GM20000 (cell line): ENCODE measurements around the gene ARHGAP26.

ENCODE experiments used
- DNase-seq: peaks from one replicate; pipeline ENCODE4 v3.0.0; 2012; ENCODE audit warnings: low spot score
- TF ChIP-seq, protein P1 (sequence below): IDR thresholded peaks from 2 replicates; pipeline ENCODE4 v1.5.1; 2012; ENCODE audit warnings: mild to moderate bottlenecking, control low read depth; ENCODE audit errors: extremely low read depth, missing control alignments

The ARHGAP26 gene

DNA sequence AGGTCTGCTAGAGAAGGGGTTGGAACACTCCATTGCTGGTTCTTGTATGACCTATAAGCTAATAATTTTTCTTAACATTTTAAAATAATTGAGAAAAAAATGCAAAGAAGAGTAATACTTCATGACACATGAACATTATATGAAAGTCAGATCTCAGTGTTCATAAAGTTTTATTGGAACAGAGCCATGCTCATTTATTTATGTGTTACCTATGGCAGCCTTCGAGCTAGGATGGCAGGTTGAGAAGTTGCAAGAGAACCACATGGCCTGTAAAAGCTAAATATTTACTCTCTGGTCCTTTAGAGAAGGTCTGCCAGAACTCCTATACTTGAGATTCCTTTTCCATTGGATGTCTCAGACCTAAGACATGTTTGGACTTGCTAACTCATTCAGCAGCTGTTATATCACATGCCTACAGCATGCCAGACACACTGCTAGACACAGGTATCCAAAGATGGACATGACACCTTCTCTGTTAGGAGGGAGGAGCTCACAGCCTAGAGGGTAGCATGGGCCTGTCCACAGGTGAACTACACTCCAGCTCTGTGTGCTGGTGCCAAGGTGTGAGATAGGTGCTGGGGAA lies 304.3 kb downstream of the ARHGAP26 start:
- DNase-seq, result no peak
- TF ChIP-seq, protein P1, sequence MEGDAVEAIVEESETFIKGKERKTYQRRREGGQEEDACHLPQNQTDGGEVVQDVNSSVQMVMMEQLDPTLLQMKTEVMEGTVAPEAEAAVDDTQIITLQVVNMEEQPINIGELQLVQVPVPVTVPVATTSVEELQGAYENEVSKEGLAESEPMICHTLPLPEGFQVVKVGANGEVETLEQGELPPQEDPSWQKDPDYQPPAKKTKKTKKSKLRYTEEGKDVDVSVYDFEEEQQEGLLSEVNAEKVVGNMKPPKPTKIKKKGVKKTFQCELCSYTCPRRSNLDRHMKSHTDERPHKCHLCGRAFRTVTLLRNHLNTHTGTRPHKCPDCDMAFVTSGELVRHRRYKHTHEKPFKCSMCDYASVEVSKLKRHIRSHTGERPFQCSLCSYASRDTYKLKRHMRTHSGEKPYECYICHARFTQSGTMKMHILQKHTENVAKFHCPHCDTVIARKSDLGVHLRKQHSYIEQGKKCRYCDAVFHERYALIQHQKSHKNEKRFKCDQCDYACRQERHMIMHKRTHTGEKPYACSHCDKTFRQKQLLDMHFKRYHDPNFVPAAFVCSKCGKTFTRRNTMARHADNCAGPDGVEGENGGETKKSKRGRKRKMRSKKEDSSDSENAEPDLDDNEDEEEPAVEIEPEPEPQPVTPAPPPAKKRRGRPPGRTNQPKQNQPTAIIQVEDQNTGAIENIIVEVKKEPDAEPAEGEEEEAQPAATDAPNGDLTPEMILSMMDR, result no peak

DNA sequence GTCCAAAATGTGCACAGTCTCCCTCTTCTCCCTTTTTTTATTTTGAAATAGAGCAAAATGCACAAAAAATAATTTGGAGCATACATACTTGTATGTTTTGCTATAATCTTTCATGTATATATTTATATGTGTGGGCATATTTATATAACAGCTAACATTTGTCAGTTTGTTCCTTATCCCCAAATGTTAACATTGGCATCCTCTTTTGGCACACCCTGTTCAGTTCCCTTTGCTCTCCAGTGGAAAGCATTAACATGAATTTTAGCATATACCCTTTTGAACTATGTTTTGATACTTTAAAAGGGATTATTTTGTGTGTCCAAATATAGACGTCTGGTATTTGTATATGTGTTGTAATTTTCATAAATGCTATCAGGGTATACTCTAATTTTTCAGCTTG lies 306.2 kb downstream of the ARHGAP26 start:
- TF ChIP-seq, protein P1, result no peak
- no peak for DNase-seq

DNA sequence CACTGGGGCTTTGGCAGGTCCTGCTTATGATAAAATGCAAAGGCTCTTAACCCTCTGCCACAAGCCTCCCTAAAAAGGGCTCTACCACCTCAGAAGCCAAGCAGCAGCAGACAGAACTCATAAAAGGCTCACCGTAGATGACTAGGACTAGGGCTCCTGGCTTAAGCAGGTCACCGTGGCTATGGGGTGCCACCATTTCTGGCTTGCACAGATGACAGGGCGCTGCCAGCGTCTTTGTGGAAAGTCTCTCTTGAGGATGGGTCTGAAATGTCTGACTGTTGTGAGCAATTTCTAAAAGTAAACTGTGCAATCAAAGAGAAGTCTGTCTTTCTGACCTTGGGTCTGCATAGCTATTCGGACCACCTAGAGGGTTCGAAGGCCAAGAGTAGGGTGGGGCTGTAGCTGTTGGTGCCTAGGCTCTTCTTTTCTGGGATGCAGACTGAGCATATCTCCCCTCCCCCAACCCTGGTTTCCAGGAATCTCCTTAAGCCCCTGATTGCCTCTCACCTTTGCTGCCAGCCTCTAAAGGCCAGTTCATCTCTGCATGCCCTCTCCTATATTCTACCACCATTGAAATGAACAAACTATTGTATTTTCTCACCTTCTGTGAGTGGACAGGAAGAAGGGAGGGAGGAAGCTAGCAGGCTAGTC lies 307.4 kb downstream of the ARHGAP26 start:
- TF ChIP-seq, protein P1, result no peak
- no peak for DNase-seq

DNA sequence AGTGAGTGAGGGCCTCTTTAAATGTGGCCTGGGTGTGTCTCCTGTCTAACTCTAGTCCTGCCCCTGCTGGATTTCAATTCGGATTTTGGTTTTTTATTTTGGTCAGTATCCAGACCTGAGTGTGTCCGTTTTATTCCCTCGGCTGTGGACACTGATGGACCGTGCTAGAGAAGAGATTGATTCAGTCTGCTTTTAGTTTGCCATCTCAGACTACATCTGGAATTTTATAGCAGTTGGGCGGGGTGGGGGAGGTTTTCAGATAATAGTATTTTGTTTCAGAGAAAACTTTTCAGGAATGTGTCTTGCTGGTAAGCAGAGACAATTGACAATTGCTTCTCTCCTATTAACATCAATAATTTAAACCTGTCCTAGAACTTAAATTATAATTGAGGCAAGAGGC lies 308.1 kb downstream of the ARHGAP26 start:
- TF ChIP-seq, protein P1, result no peak
- DNase-seq, result no peak

DNA sequence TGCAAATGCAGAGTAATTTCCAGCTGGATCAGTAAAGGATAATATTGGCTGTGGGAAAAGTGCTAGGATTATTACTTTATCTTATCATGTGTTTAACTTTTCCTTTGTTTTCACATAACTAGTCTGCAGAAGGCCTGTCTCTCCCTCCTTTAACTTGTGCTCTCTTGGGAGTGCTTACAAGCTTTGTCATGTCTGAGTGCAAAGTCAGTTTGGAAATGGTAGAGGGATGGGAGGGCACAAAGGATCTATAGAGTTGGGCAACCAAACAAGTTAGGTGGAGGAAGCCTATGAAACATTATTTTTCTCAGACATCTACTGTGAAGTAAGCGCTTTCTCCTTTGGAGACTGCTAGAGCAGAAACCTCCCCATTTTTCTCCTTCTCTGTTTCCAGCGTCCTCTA lies 308.8 kb downstream of the ARHGAP26 start:
- TF ChIP-seq, protein P1, result no peak
- no peak for DNase-seq

DNA sequence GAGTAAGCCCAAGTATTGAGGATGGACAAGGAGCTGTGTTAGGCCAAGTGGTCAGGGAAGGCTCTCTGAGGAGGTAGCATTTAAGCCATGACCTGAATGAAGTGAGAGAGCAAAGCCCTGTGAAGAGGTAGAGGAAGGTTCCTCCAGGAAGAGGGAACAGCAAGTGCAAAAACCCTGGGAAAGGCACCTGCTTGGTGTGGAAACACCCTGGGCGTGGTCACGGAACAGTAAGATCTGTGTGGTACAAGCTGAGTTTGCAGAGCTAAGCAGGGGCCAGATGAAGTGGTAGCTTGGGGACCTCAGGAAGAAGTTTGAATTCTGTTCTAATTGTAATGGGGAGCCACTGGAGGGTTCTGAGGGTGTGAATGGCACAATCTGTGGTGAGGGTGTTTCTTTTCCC lies 310.2 kb downstream of the ARHGAP26 start:
- TF ChIP-seq, protein P1, result no peak
- DNase-seq, result no peak

DNA sequence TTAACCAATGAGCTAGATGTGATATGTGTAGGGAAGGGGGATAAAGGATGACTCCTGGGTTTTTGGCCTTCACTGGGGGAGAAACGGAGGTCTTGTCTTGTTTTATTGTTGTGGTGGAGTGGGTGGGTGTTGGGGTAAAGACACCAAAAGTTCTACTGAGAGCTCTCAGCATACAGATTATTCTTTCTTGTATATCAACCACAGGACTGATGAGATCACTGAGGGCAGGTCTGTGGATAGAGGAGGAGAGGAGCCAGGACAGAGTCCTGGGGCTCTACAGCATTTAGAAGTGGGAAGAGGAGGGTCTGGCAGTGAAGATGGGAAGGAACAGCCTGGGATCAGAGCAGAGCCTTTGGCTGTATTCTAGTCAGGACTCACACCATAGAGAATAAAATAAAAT lies 310.8 kb downstream of the ARHGAP26 start:
- no peak for DNase-seq
- TF ChIP-seq, protein P1, result no peak
